HEK293T (cell line): Measurements from ENCODE around the gene ASF1B.

Experiments
- CTCF ChIA-PET: fragments of 350-600 bp; formaldehyde crosslinking; extraction: SDS; loops from one replicate; lab custom pipeline; 2021; ENCODE audit warnings: antibody characterized with exemption, inconsistent platforms; lab: Yijun Ruan, JAX
- POLR2A ChIA-PET: fragments of 350-600 bp; formaldehyde crosslinking; extraction: SDS; loops from one replicate; lab custom pipeline; 2020; ENCODE audit warnings: antibody characterized with exemption, inconsistent platforms; lab: Yijun Ruan, JAX
- DNase-seq: peaks from one replicate; pipeline ENCODE4 v3.0.0; 2012; ENCODE audit warnings: mixed read lengths; ENCODE audit errors: extremely low spot score
- ARNT ChIP-seq: fragments of 450-650 bp; IDR thresholded peaks from 2 replicates; pipeline ENCODE4 v1.6.1; 2017; ENCODE audit warnings: mild to moderate bottlenecking
- BHLHE40 ChIP-seq: fragments of 450-650 bp; IDR thresholded peaks from 2 replicates; pipeline ENCODE4 v1.6.1; 2016; ENCODE audit warnings: mild to moderate bottlenecking, moderate library complexity, borderline replicate concordance
- CTBP1 ChIP-seq: fragments of 450-650 bp; IDR thresholded peaks from 2 replicates; pipeline ENCODE4 v1.6.1; 2016; ENCODE audit warnings: borderline replicate concordance
- ELF4 ChIP-seq: fragments of 450-650 bp; IDR thresholded peaks from 2 replicates; pipeline ENCODE4 v1.6.1; 2017; ENCODE audit warnings: antibody characterized with exemption
- FOXA1 ChIP-seq: fragments of 450-650 bp; IDR thresholded peaks from 2 replicates; pipeline ENCODE4 v1.6.1; 2016; ENCODE audit warnings: mild to moderate bottlenecking
- FOXK2 ChIP-seq: fragments of 450-650 bp; IDR thresholded peaks from 2 replicates; pipeline ENCODE4 v1.6.1; 2016; ENCODE audit warnings: mild to moderate bottlenecking
- FOXM1 ChIP-seq: fragments of 450-650 bp; IDR thresholded peaks from 2 replicates; pipeline ENCODE4 v1.6.1; 2017; ENCODE audit warnings: mild to moderate bottlenecking, borderline replicate concordance
- HDGF ChIP-seq: fragments of 450-650 bp; IDR thresholded peaks from 2 replicates; pipeline ENCODE4 v1.6.1; 2017; ENCODE audit warnings: antibody characterized with exemption, borderline replicate concordance
- L3MBTL2 ChIP-seq: fragments of 450-650 bp; conservative IDR thresholded peaks from 2 replicates; pipeline ENCODE4 v1.6.1; 2016; ENCODE audit warnings: mild to moderate bottlenecking
- LEF1 ChIP-seq: fragments of 450-650 bp; IDR thresholded peaks from 2 replicates; pipeline ENCODE4 v1.6.1; 2017; ENCODE audit warnings: mild to moderate bottlenecking, borderline replicate concordance
- NFRKB ChIP-seq: fragments of 450-650 bp; IDR thresholded peaks from 2 replicates; pipeline ENCODE4 v1.6.1; 2016; ENCODE audit warnings: mild to moderate bottlenecking, moderate library complexity
- PKNOX1 ChIP-seq: fragments of 450-650 bp; IDR thresholded peaks from 2 replicates; pipeline ENCODE4 v1.6.1; 2016
- SP1 ChIP-seq: fragments of 450-650 bp; IDR thresholded peaks from 2 replicates; pipeline ENCODE4 v1.6.1; 2017
- SUZ12 ChIP-seq: fragments of 450-650 bp; IDR thresholded peaks from 2 replicates; pipeline ENCODE4 v1.6.1; 2016; ENCODE audit warnings: mild to moderate bottlenecking
- TARDBP ChIP-seq: fragments of 450-650 bp; IDR thresholded peaks from 2 replicates; pipeline ENCODE4 v1.6.1; 2016
- ZNF384 ChIP-seq: fragments of 450-650 bp; IDR thresholded peaks from 2 replicates; pipeline ENCODE4 v1.6.1; 2016

The ASF1B gene

GRCh38 chr19:14161305-14161704, 24.9 kb upstream of the ASF1B start:
- no peak for DNase-seq
- TF ChIP-seq NFRKB = no peak
- no peak for TF ChIP-seq FOXK2
- no peak for TF ChIP-seq HDGF
- TF ChIP-seq LEF1 = no peak
- no peak for TF ChIP-seq FOXA1
- TF ChIP-seq BHLHE40 = no peak
- no peak for TF ChIP-seq PKNOX1
- no peak for TF ChIP-seq ZNF384
- no peak for TF ChIP-seq FOXM1
- TF ChIP-seq ARNT = no peak
- ChIA-PET POLR2A (interaction anchor here (0.8 to 1.2 kb wide), 2 partner anchors 18 to 25 kb away, joined by 3 read pairs; no protein-coding TSS in a partner anchor), CTCF (no interaction called here)

- no peak for DNase-seq
- no peak for TF ChIP-seq BHLHE40
- no peak for TF ChIP-seq L3MBTL2
- TF ChIP-seq SUZ12 = no peak
- TF ChIP-seq FOXK2 = no peak
- no peak for TF ChIP-seq CTBP1
- no peak for TF ChIP-seq ARNT
- no peak for TF ChIP-seq ZNF384
- TF ChIP-seq FOXM1 = no peak
- TF ChIP-seq FOXA1 = no peak
- no peak for TF ChIP-seq SP1
- no peak for TF ChIP-seq PKNOX1
- TF ChIP-seq NFRKB = no peak
- no peak for TF ChIP-seq LEF1
- TF ChIP-seq ELF4 = no peak
- no peak for TF ChIP-seq HDGF
- no peak for TF ChIP-seq TARDBP
- ChIA-PET CTCF (no interaction called here), POLR2A (no interaction called here)
Observed at GRCh38 chr19:14160017-14160703, 23.8 kb upstream of the ASF1B start.

- POLR2A ChIA-PET = no interaction called here
- no peak for TF ChIP-seq ELF4
- no peak for TF ChIP-seq LEF1
- TF ChIP-seq TARDBP = no peak
- no peak for TF ChIP-seq NFRKB
- TF ChIP-seq FOXK2 = no peak
- TF ChIP-seq L3MBTL2 = no peak
- no peak for TF ChIP-seq FOXA1
- TF ChIP-seq FOXM1 = no peak
- no peak for TF ChIP-seq SUZ12
- no peak for TF ChIP-seq SP1
- no peak for TF ChIP-seq CTBP1
- TF ChIP-seq ARNT = no peak
- TF ChIP-seq PKNOX1 = no peak
- no peak for TF ChIP-seq ZNF384
- no peak for TF ChIP-seq BHLHE40
- no peak for TF ChIP-seq HDGF
- no peak for DNase-seq
- CTCF ChIA-PET = interaction anchor here (0.6 kb wide), 1 partner anchor 189 kb away, joined by 3 read pairs; no protein-coding TSS in a partner anchor
Observed at GRCh38 chr19:14159059-14159458, 22.7 kb upstream of the ASF1B start.

- ChIA-PET CTCF (interaction anchor here (0.6 kb wide), 1 partner anchor 189 kb away, joined by 3 read pairs; no protein-coding TSS in a partner anchor), POLR2A (no interaction called here)
- no peak for TF ChIP-seq PKNOX1
- TF ChIP-seq BHLHE40 = no peak
- no peak for TF ChIP-seq NFRKB
- no peak for TF ChIP-seq SUZ12
- TF ChIP-seq TARDBP = no peak
- TF ChIP-seq FOXK2 = no peak
- no peak for TF ChIP-seq LEF1
- TF ChIP-seq FOXM1 = no peak
- TF ChIP-seq CTBP1 = no peak
- no peak for TF ChIP-seq ELF4
- TF ChIP-seq HDGF = no peak
- TF ChIP-seq ZNF384 = no peak
- DNase-seq = no peak
Observed at GRCh38 chr19:14158276-14159023, 22.1 kb upstream of the ASF1B start.
